IPS-18c (cell line): Measurements from ENCODE around the gene UBC.
"Not testable (repeated sequence)": the region's sequence is repeated elsewhere in the genome, so short reads cannot be mapped to it uniquely, and the experiment has no call there.

Source experiments
- H3K4me3 ChIP-seq: 2 replicates; pipeline ENCODE4 v1.7.0; 2013; ENCODE audit warnings: low read depth, mild to moderate bottlenecking, low read length, moderate library complexity; ENCODE audit not compliant: insufficient read depth
- H3K9me3 ChIP-seq: one replicate; pipeline ENCODE4 v1.6.1; 2013; ENCODE audit warnings: mild to moderate bottlenecking, low read length, moderate library complexity; ENCODE audit not compliant: control insufficient read depth, insufficient read depth

UBC gene

GRCh38 chr12:124939421-124940142 lies 25.1 kb upstream of the UBC start:
- H3K9me3 ChIP-seq: no peaks in the 10 kb centered on the region
- H3K4me3 ChIP-seq: peak overlapping the region; percentile 82

GRCh38 chr12:124939079-124939420 lies 24.6 kb upstream of the UBC start:
- peak overlapping the region; percentile 82 for H3K4me3 ChIP-seq

GRCh38 chr12:124938587-124938986 lies 24.1 kb upstream of the UBC start:
- Histone ChIP-seq H3K4me3 (peak overlapping the region; percentile 82; the same call in 1 of the 2 replicates), H3K9me3 (no peaks in the 10 kb centered on the region)

More at GRCh38 chr12:124939079-124939420, 24.6 kb upstream of the UBC start:
- no peaks in the 10 kb centered on the region for H3K9me3 ChIP-seq

- Histone ChIP-seq H3K9me3 (no peaks in the 10 kb centered on the region), H3K4me3 (no peak overlapping the region)
Observed at GRCh38 chr12:124938108-124938507, 23.7 kb upstream of the UBC start.

- H3K9me3 ChIP-seq, H3K4me3 ChIP-seq: not testable (repeated sequence)
Observed at GRCh38 chr12:124931528-124931927, 17.1 kb upstream of the UBC start.

GRCh38 chr12:124930586-124930985 lies 16.1 kb upstream of the UBC start:
- Histone ChIP-seq H3K4me3 (no peak overlapping the region), H3K9me3 (no peaks in the 10 kb centered on the region)

GRCh38 chr12:124929649-124930419 lies 15.4 kb upstream of the UBC start:
- no peak overlapping the region for H3K4me3 ChIP-seq
- H3K9me3 ChIP-seq: no peaks in the 10 kb centered on the region

GRCh38 chr12:124928912-124929530 lies 14.6 kb upstream of the UBC start:
- Histone ChIP-seq H3K4me3 (no peak overlapping the region), H3K9me3 (no peaks in the 10 kb centered on the region)

- peak overlapping the region; percentile 93; the same call in 1 of the 2 replicates for H3K4me3 ChIP-seq
- H3K9me3 ChIP-seq: no peaks in the 10 kb centered on the region
Observed at GRCh38 chr12:124928095-124928911, 13.9 kb upstream of the UBC start.

- Histone ChIP-seq H3K9me3 (no peaks in the 10 kb centered on the region), H3K4me3 (peak overlapping the region; percentile 93)
Observed at GRCh38 chr12:124927201-124928094, 13.0 kb upstream of the UBC start.

GRCh38 chr12:124925782-124926181 lies 11.3 kb upstream of the UBC start:
- H3K9me3 ChIP-seq: not testable (repeated sequence)

GRCh38 chr12:124925117-124925516 lies 10.7 kb upstream of the UBC start:
- no peaks in the 10 kb centered on the region for H3K9me3 ChIP-seq

More at GRCh38 chr12:124925782-124926181, 11.3 kb upstream of the UBC start:
- H3K4me3 ChIP-seq: not testable (repeated sequence)

GRCh38 chr12:124923905-124924734 lies 9.7 kb upstream of the UBC start:
- no peak overlapping the region for H3K4me3 ChIP-seq

More at GRCh38 chr12:124925117-124925516, 10.7 kb upstream of the UBC start:
- H3K4me3 ChIP-seq: no peak overlapping the region

GRCh38 chr12:124921200-124922031 lies 7.0 kb upstream of the UBC start:
- Histone ChIP-seq H3K4me3 (peak overlapping the region; percentile 44), H3K9me3 (no peaks in the 10 kb centered on the region)

More at GRCh38 chr12:124923905-124924734, 9.7 kb upstream of the UBC start:
- H3K9me3 ChIP-seq: no peaks in the 10 kb centered on the region
